ENCODE measurements around the gene RALB. TPM values are rescaled to one million over a fixed set of nuclear protein-coding genes. Genes with fewer than 3 reads are reported as not detected.

The RALB gene
- total and polyA plus RNA-seq, 2 of the 4 experiments (the other 2 are of a cell fraction), result 53.6 to 54.7 TPM

DNA sequence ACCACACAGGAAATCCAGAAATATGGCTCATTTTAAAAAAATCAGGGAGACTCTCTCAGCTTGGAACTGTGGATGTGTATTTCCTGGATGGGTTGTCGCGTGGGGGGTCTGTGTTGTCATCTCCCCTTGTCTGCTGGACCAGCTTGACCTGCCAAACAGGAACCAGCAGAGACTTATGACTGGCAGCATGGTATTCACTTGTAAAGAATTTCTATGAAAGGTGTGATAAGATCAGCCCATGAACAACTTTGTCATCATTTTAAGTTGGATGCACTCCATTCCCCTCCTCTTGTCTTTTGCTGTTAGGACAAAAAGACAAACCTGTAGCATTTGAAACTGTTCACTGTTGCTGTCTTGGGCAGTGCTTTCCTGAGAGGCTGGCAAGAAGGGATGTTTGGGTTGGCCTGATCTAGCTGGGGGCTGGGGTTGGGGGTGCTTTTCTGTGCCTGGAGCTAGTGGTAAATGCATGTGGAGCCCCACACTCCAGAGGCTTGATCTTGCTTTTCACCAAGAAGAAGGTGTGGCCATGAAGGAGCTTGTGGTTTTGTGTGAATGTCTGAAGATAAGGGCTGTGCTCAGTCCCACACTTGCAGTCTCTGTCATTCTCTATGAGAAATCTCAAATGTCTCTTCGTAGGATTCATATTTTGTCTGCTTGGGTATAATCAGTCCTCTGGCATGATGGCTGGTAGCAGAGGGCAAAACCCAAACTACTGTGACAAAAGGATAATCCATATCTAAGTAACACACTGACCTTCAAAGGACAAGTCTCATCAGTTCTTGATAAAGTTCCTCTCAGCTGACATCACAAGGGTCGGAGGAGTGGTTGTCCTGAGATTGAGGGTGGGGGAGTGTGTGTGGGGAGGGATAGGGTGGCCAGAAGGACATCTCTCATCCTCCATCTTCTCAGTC lies 39.0 kb downstream of the RALB start:
- H3K56ac ChIP-seq (ENCODE audit: extremely low read depth, insufficient read depth, low read length), result no peak overlapping the region
- H2BK120ac ChIP-seq (ENCODE audit: low read depth, low read length), result no peak overlapping the region
- in situ Hi-C loops (cut with MboI; ENCODE audit: low sequenced_read_pairs) (no loop called here), dilution Hi-C loops (cut with HindIII; ENCODE audit: low sequenced_read_pairs, unreplicated experiment) (no loop called here), intact Hi-C loops (cut with micrococcal nuclease) (no loop called here)
- H2AK5ac ChIP-seq (ENCODE audit: low read depth, low read length), result peak overlapping the region; percentile 43; the same call in 1 of the 2 replicates
- ChIA-PET POLR2A (ENCODE audit: unreplicated experiment) (interaction anchor here (0.6 kb wide), 1 partner anchor 68 kb away, joined by 3 read pairs; the partner anchor contains the start of gene TMEM185B), CTCF (interaction anchor here (0.5 to 2.2 kb wide), 2 partner anchors 8 to 1373 kb away, joined by 3 to 11 read pairs; no protein-coding TSS in a partner anchor)
- H3K9me1 ChIP-seq (ENCODE audit: insufficient read depth, low read length), result peaks cover 12% of the 10 kb centered on the region
- no peaks in the 10 kb centered on the region for H3K27me3 ChIP-seq (ENCODE audit: control insufficient read depth, insufficient read depth, low read length)
- H2AK9ac ChIP-seq (replicated peaks; ENCODE audit: low read depth, low read length, poor library complexity), result peak overlapping the region; percentile 79
- H2BK20ac ChIP-seq (ENCODE audit: low read depth, low read length), result no peak overlapping the region
- no peak overlapping the region for H4K8ac ChIP-seq (ENCODE audit: low read depth in 2 of 2, low read length in 2 of 2)
- DNase-seq, result peak; percentile 49
- peak overlapping the region; percentile 36; the same call in 1 of the 2 replicates for H3K4ac ChIP-seq (ENCODE audit: low read depth, low read length)
- H4K91ac ChIP-seq (ENCODE audit: insufficient read depth, low read depth, low read length), result no peak overlapping the region
- peak overlapping the region; percentile 37; the same call in 1 of the 2 replicates for H3K14ac ChIP-seq (replicated peaks; ENCODE audit: low read depth, low read length)
- no peak overlapping the region for H3K18ac ChIP-seq (ENCODE audit: low read depth, low read length)
- H2AFZ ChIP-seq (replicated peaks; ENCODE audit: low read length, poor library complexity), result peak overlapping the region; percentile 52
- TF ChIP-seq RAD21 (IDR thresholded peaks at IDR 0.05; ENCODE audit: low read length) (no peak), RCOR1 (IDR thresholded peaks at IDR 0.05; ENCODE audit: insufficient replicate concordance, low read length) (no peak), MAFK (IDR thresholded peaks at IDR 0.05; ENCODE audit: low read depth, low read length) (0 out of 2 replicates have a peak, but pooled peaks have one; percentile 1)
- H2BK5ac ChIP-seq (ENCODE audit: low read depth, low read length, poor library complexity, severe bottlenecking), result no peak overlapping the region
- peaks cover 16 to 28% of the 10 kb centered on the region in 2 experiments for H3K79me1 ChIP-seq (ENCODE audit: low read depth in 1 of 2, low read length in 2 of 2)
- H3K4me1 ChIP-seq (ENCODE audit: control insufficient read depth, insufficient read depth, low read length), result peaks cover 14% of the 10 kb centered on the region
- WGBS, 2 experiments (ENCODE audit: extremely low coverage in 2 of 2, insufficient read length in 1 of 2), result no CpG with 5 or more reads among the region's 4 CpGs
- no peak for ATAC-seq (ENCODE audit: low read depth)
- H3K4me3 ChIP-seq (ENCODE audit: insufficient read depth, low read depth, low read length), result no peak overlapping the region
- H3K23ac ChIP-seq (ENCODE audit: low read depth, low read length), result 0 out of 2 replicates have a peak overlapping the region, but pooled peaks have one; percentile 66
- no peaks in the 10 kb centered on the region for H3K9me3 ChIP-seq (ENCODE audit: control insufficient read depth, insufficient read depth, low read length)
- no peak overlapping the region for H3K27ac ChIP-seq (ENCODE audit: insufficient read depth, low read length)
- no peak overlapping the region for H3K9ac ChIP-seq (ENCODE audit: low read depth, low read length)
- H3K4me2 ChIP-seq (ENCODE audit: low read depth, low read length), result no peak overlapping the region
- H4K20me1 ChIP-seq (ENCODE audit: insufficient read depth, low read length), result peaks cover 13% of the 10 kb centered on the region; the same call in 1 of the 2 replicates
- no peak overlapping the region for H4K5ac ChIP-seq (ENCODE audit: low read depth, low read length)
- H2BK15ac ChIP-seq (ENCODE audit: low read depth, low read length), result no peak overlapping the region
- H3K36me3 ChIP-seq (ENCODE audit: control insufficient read depth, insufficient read depth, low read length), result peaks cover 5% of the 10 kb centered on the region
- no TSS peak for BruUV-seq (replicated peaks)
